Chondrocyte (in vitro differentiated cells): ENCODE data around the gene SCAPER. TPM values are rescaled to one million over a fixed set of nuclear protein-coding genes. Genes with fewer than 3 reads are reported as not detected.
A peak's percentile ranks its signal among the peaks of the same experiment; 100 is the strongest.

Experiments used
- DNase-seq: peaks from one replicate; pipeline ENCODE4 v3.0.0; 2021; ENCODE audit warnings: mixed read lengths, low spot score
- H3K27ac Mint-ChIP-seq: one replicate; pipeline ENCODE4 v1.8.0; 2021; ENCODE audit warnings: mild to moderate bottlenecking, moderate library complexity, mixed read lengths; ENCODE audit not compliant: unreplicated experiment
- H3K27me3 Mint-ChIP-seq: 2 replicates; pipeline ENCODE4 v1.8.0; 2021; ENCODE audit warnings: low read depth, mixed read lengths
- H3K36me3 Mint-ChIP-seq: 2 replicates; pipeline ENCODE4 v1.8.0; 2021; ENCODE audit warnings: low read depth, mixed read lengths
- H3K4me1 Mint-ChIP-seq: 2 replicates; pipeline ENCODE4 v1.8.0; 2021; ENCODE audit warnings: low read depth, mild to moderate bottlenecking, mixed read lengths
- H3K4me3 Mint-ChIP-seq: one replicate; pipeline ENCODE4 v1.8.0; 2021; ENCODE audit warnings: mild to moderate bottlenecking, moderate library complexity, mixed read lengths; ENCODE audit not compliant: unreplicated experiment
- H3K9me3 Mint-ChIP-seq: 2 replicates; pipeline ENCODE4 v1.8.0; 2021; ENCODE audit warnings: low read depth, mixed read lengths
- CTCF ChIP-seq: fragments of 200-600 bp; sonication (generic); IDR thresholded peaks from 2 replicates; pipeline ENCODE4 v1.5.0; 2021; ENCODE audit warnings: antibody characterized with exemption, mild to moderate bottlenecking, moderate library complexity
- total RNA-seq: library from RNA; stranded (reverse); gene quantifications from 3 replicates; pipeline ENCODE4 v1.2.1, GENCODE V29; 2021

SCAPER gene
- total RNA-seq, 1 donor from 2014 or later, result 17.3 TPM

GRCh38 chr15:76585576-76585897, 319.6 kb downstream of the SCAPER start:
- Mint-ChIP-seq H3K9me3 (peaks cover 27% of the 10 kb centered on the region), H3K4me3 (no peak overlapping the region), H3K36me3 (peaks cover 20% of the 10 kb centered on the region), H3K27me3 (no peaks in the 10 kb centered on the region), H3K4me1 (peaks cover 5% of the 10 kb centered on the region), H3K27ac (no peak overlapping the region)
- TF ChIP-seq CTCF, result no peak
- no peak for DNase-seq

DNA sequence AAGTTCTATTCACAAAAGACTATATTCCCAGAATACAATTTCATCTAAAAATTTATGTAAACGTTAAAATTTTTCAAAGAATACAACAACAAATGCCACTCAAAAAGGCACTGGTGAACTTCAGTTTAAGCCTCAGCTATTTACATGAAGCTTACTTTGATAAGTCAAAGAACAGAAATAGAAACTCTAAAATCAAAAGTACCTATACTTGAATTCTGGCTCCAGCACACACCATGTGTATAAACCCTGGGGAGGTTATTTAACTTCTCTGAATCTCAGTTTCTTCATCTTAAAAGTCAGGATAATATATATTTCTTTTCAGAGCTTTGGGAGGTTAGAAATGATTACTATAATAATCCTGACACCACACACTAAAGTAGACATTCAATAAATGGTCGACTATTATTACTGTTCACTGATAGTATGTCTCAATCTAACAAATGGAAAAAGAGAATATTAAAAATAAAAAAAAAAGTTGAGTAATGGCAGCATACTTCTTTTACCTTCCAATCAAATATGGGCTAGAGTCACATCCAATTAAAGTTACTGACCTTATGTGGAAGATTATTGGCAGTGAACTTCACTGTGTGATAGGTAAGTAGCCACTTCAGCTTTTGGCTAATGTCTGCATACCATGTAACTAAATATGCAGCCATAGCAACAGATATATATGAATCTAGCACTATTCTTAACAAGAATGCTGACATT, 320.1 kb downstream of the SCAPER start:
- Mint-ChIP-seq H3K4me1 (peaks cover 5% of the 10 kb centered on the region), H3K4me3 (no peak overlapping the region), H3K27me3 (no peaks in the 10 kb centered on the region), H3K27ac (no peak overlapping the region), H3K36me3 (peaks cover 21% of the 10 kb centered on the region), H3K9me3 (peaks cover 28% of the 10 kb centered on the region)
- TF ChIP-seq CTCF, result no peak
- DNase-seq, result no peak

- no peak for DNase-seq
- H3K4me3 Mint-ChIP-seq, result no peak overlapping the region
- no peak overlapping the region for H3K27ac Mint-ChIP-seq
- H3K4me1 Mint-ChIP-seq, result peaks cover 8% of the 10 kb centered on the region
- no peak for TF ChIP-seq CTCF
- H3K27me3 Mint-ChIP-seq, result no peaks in the 10 kb centered on the region
- peaks cover 14% of the 10 kb centered on the region for H3K36me3 Mint-ChIP-seq
- H3K9me3 Mint-ChIP-seq, result peaks cover 28% of the 10 kb centered on the region
These were observed 322.6 kb downstream of the SCAPER start for GRCh38 chr15:76582550-76582949.

GRCh38 chr15:76577879-76578512, 327.1 kb downstream of the SCAPER start:
- H3K27me3 Mint-ChIP-seq, result no peaks in the 10 kb centered on the region
- peaks cover 29% of the 10 kb centered on the region for H3K4me1 Mint-ChIP-seq
- H3K36me3 Mint-ChIP-seq, result peaks cover 13% of the 10 kb centered on the region
- no peak overlapping the region for H3K4me3 Mint-ChIP-seq
- H3K9me3 Mint-ChIP-seq, result peaks cover 28% of the 10 kb centered on the region
- H3K27ac Mint-ChIP-seq, result no peak overlapping the region
- TF ChIP-seq CTCF, result no peak
- no peak for DNase-seq

- no peak for DNase-seq
- H3K4me3 Mint-ChIP-seq, result no peak overlapping the region
- peaks cover 36% of the 10 kb centered on the region for H3K4me1 Mint-ChIP-seq
- H3K27me3 Mint-ChIP-seq, result no peaks in the 10 kb centered on the region
- peak overlapping the region; percentile 76 for H3K27ac Mint-ChIP-seq
- peaks cover 16% of the 10 kb centered on the region for H3K9me3 Mint-ChIP-seq
- H3K36me3 Mint-ChIP-seq, result peaks cover 6% of the 10 kb centered on the region
- no peak for TF ChIP-seq CTCF
These were observed 328.4 kb downstream of the SCAPER start for GRCh38 chr15:76576523-76577279.
